Activated CD4-positive, alpha-beta T cell treated with anti-CD3 and anti-CD28 coated beads for 36 hours (primary cell): ENCODE data around the gene MKLN1. TPM values are rescaled to one million over a fixed set of nuclear protein-coding genes. Genes with fewer than 3 reads are reported as not detected.

ENCODE experiments used
- ATAC-seq: fragments of 200-7000 bp; cut with Tn5 transposase; one replicate; pipeline ENCODE4 v1.10.0; 2021; ENCODE audit warnings: mild to moderate bottlenecking, moderate library complexity
- CTCF ChIA-PET: fragments of 350-600 bp; sonication (Branson Sonifier 250); formaldehyde crosslinking; loops from one replicate; lab custom pipeline; 2021; ENCODE audit warnings: antibody characterized with exemption; lab: Charles Lee
- POLR2A ChIA-PET: fragments of 350-600 bp; sonication (Branson Sonifier 250); formaldehyde crosslinking; loops from one replicate; lab custom pipeline; 2021; ENCODE audit warnings: antibody characterized with exemption, inconsistent platforms; lab: Charles Lee
- DNase-seq: peaks from one replicate; pipeline ENCODE4 v3.0.0-alpha.2; 2020
- H3K27ac Mint-ChIP-seq: one replicate; pipeline ENCODE4 v1.8.0; 2021; ENCODE audit warnings: mixed read lengths
- H3K27me3 Mint-ChIP-seq: one replicate; pipeline ENCODE4 v1.8.0; 2021; ENCODE audit warnings: mixed read lengths
- H3K36me3 Mint-ChIP-seq: one replicate; pipeline ENCODE4 v1.8.0; 2021; ENCODE audit warnings: low read depth, mixed read lengths
- H3K4me1 Mint-ChIP-seq: one replicate; pipeline ENCODE4 v1.8.0; 2021; ENCODE audit warnings: mixed read lengths
- H3K4me3 Mint-ChIP-seq: one replicate; pipeline ENCODE4 v1.8.0; 2021; ENCODE audit warnings: mild to moderate bottlenecking, moderate library complexity, mixed read lengths
- H3K9me3 Mint-ChIP-seq: one replicate; pipeline ENCODE4 v1.8.0; 2021; ENCODE audit warnings: low read depth, mixed read lengths
- intact Hi-C, 2 experiments: fragments of 100-400 bp; cut with DNase I in 1 of 2; cut with micrococcal nuclease in 1 of 2; formaldehyde crosslinking; loops; one replicate each; pipeline versions ENCODE4 v1.14.2 to v1.15.1; 2022 to 2024; cut with DNase I, micrococcal nuclease
- total RNA-seq, 2 experiments: library from RNA; stranded (reverse); gene quantifications; one replicate each; pipeline ENCODE4 v1.2.3, GENCODE V29; 2021

MKLN1 gene
- total RNA-seq, result 10 to 100 TPM; 40.1 to 42.9 TPM

DNA sequence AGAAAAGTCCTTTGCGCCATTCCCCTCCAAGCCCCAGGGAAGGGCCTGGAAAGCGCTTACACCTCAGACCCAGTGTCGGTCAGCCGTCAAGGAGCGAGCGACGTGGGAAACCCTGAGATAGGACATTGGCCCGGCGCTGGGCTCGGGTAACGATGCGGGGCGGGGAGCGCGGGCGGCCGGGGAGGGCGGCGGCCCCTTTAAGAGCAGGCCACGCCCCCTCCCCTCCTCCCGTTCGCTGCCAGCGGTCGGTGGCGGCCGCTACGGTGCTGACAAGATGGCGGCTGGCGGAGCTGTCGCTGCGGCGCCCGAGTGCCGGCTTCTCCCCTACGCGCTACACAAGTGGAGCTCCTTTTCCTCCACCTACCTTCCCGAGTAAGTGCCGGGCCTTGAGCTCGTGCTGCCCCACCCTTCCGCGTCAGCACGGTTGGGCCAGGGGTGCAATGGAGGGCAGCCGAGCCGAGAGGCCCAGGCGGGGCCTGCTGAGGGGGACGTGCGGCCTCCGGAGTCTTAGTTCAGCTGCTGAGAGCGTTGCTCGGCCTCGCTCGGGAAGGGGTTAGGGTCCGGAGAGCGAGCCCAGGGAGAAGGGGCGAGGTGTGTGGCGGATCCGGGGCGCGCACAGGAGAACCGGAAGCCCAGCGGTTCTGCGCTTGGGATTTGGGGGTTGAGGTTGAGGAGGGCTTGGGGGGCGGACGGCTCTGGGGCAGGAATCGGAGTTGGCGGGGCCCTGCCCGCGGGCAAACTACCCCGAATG lies at the start of gene MKLN1:
MKLN1 (plus strand) TSS at position 251 of the 751 bp plus-strand sequence; CDS start at position 275, 24 bp downstream.
- ATAC-seq, result peak; percentile 94
- ChIA-PET CTCF (interaction anchor here (0.6 to 1.5 kb wide), 9 partner anchors 9 to 144 kb away, joined by 3 to 6 read pairs (median 4); no protein-coding TSS in a partner anchor), POLR2A (interaction anchor here (0.6 to 1.3 kb wide), 4 partner anchors 31 to 218 kb away, joined by 3 to 6 read pairs (median 4); no protein-coding TSS in a partner anchor)
- H3K4me3 Mint-ChIP-seq, result peak within 1 kb of the TSS; percentile 94
- no peaks in the 10 kb centered on the region for H3K36me3 Mint-ChIP-seq
- no peaks in the 10 kb centered on the region for H3K9me3 Mint-ChIP-seq
- H3K4me1 Mint-ChIP-seq, result peaks cover 60% of the 10 kb centered on the region
- intact Hi-C loops, result loop anchor here (1.0 to 5.0 kb wide), 11 partner anchors 41 to 886 kb away; partner anchors contain the start of genes CEP41 (in 1 of the 2) and COPG2 (in 1 of the 2)
- peak within 1 kb of the TSS; percentile 97 for H3K27ac Mint-ChIP-seq
- peak; percentile 95 for DNase-seq
- H3K27me3 Mint-ChIP-seq, result no peaks in the 10 kb centered on the region

DNA sequence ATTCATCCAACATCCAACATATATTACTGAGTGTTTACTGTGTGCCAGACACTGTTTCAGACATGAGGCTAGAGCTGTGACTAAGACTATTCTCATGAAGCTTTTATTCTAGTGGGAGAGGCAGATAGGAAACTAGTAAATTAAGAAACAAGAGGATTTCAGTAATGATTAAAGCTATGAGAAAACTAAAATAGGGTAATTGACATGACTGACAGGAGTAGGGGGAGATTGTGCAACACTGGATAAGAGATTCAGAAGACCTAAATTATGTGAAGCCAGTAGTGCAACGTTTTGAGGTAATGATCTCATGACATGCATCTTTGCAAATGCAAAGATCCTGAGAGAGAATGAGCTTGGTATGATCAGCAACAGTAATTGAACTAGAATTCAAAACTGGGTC lies 48.6 kb upstream of the MKLN1 start:
- H3K27ac Mint-ChIP-seq, result no peak overlapping the region
- no peaks in the 10 kb centered on the region for H3K27me3 Mint-ChIP-seq
- no peak for ATAC-seq
- POLR2A ChIA-PET, result no interaction called here
- DNase-seq, result no peak
- H3K4me1 Mint-ChIP-seq, result no peaks in the 10 kb centered on the region
- CTCF ChIA-PET, result interaction anchor here (0.6 to 1.1 kb wide), 3 partner anchors 14 to 218 kb away, joined by 3 read pairs; no protein-coding TSS in a partner anchor
- no peaks in the 10 kb centered on the region for H3K9me3 Mint-ChIP-seq
- no peaks in the 10 kb centered on the region for H3K36me3 Mint-ChIP-seq
- no peak overlapping the region for H3K4me3 Mint-ChIP-seq
- intact Hi-C loops, result no loop called here

DNA sequence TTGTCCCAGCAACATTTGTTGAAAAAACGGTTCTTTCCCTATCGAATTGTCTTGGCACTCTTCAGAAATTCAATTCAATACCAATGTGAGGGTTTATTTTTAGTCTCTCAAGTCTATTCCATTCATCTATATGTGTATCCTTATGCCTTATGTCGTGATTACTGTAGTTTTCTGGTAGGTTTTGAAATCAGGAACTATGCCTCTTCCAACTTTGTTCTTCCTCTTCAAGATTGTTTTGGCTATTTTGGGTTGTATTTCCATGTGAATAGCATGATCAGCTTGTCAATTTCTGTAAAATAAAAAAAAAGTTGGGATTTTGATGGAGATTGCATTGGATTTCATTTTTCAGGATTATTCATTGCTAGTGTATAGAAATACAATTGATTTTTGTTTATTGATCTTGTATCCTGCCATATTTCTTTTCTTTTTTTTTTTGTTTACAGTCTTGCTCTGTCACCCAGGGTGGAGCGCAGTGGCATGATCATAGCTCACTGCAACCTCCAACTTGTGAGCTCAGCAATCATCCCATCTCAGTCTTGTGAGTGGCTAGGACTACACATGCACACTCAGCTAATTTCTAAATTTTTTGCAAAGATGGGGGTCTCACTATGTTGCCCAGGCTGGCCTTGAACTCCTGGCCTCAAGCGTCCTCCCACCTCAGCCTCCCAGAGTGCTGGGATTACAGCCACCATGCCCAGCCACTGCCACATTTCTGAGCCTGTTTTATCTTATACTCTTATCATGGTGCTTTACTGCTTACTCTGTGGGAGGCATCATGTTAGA lies 46.2 kb upstream of the MKLN1 start:
- no peak overlapping the region for H3K4me3 Mint-ChIP-seq
- no peak for ATAC-seq
- ChIA-PET POLR2A (interaction anchor here (0.7 kb wide), 1 partner anchor 192 kb away, joined by 6 read pairs; no protein-coding TSS in a partner anchor), CTCF (interaction anchor here (0.6 to 1.2 kb wide), 3 partner anchors 18 to 224 kb away, joined by 3 to 4 read pairs (median 3); no protein-coding TSS in a partner anchor)
- DNase-seq, result no peak
- H3K27ac Mint-ChIP-seq, result no peak overlapping the region
- no peaks in the 10 kb centered on the region for H3K9me3 Mint-ChIP-seq
- H3K36me3 Mint-ChIP-seq, result no peaks in the 10 kb centered on the region
- H3K27me3 Mint-ChIP-seq, result no peaks in the 10 kb centered on the region
- intact Hi-C loops, result no loop called here
- no peaks in the 10 kb centered on the region for H3K4me1 Mint-ChIP-seq

DNA sequence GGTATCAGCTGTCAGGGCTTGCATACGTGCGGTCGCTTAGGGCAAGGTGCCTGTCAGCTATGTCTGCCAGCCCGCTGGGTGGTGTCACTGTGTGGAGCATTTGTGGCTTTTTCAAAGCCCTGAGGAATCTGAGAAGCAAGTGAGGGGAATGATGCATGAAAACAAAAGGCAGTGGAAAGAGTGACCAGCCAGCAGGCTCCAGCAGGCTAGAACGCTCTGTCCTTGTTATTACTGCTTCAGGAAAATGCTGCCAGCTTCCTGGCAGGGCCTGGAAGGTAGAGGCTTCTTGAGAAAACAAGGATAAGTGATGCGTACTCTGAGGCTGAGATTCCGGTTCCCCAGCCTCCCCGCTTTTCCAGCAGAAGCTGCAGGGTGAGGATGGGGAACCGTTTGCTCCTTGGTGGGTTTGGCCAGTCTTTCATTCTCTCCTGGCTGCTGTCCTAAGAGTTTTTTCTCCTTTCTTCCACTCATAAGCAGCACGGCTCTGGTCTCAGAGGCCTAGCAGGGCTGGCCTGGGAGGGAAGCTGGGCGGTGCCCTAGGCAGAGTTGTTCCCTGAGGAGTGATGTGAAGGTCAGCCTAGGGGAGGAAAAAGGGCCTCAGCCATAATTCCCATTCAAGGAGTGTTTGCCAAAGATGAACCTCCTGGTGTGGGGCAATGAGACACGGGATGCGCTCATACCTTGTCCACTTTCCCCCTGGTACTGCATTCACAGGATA lies 42.8 kb upstream of the MKLN1 start:
- DNase-seq, result no peak
- Mint-ChIP-seq H3K36me3 (no peaks in the 10 kb centered on the region), H3K9me3 (peaks cover 7% of the 10 kb centered on the region), H3K27me3 (no peaks in the 10 kb centered on the region), H3K4me1 (no peaks in the 10 kb centered on the region), H3K27ac (no peak overlapping the region), H3K4me3 (no peak overlapping the region)
- ChIA-PET POLR2A (no interaction called here), CTCF (no interaction called here)
- ATAC-seq, result no peak
- intact Hi-C loops, result no loop called here

DNA sequence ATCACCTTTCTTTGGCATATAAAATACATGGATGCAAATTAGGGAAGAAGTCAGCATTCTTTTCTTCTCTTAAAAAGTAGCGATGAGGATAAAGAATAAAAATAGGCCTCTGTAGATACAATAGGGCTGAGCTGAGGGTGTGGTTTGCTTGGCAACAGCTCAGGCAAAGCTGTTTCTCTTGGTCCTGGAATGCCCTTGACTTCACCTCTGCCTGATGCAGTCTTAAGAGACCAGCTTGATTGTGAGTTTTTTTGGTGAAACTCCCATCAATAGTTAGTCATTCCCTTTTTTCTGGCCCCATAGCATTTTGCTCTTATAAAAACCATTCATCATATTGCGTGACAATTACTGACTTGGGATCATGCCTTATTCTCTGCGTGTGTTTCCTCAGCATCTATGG lies 42.1 kb upstream of the MKLN1 start:
- no peaks in the 10 kb centered on the region for H3K27me3 Mint-ChIP-seq
- DNase-seq, result no peak
- H3K9me3 Mint-ChIP-seq, result peaks cover 7% of the 10 kb centered on the region
- H3K4me1 Mint-ChIP-seq, result no peaks in the 10 kb centered on the region
- intact Hi-C loops, result no loop called here
- H3K36me3 Mint-ChIP-seq, result no peaks in the 10 kb centered on the region
- CTCF ChIA-PET, result no interaction called here
- H3K27ac Mint-ChIP-seq, result no peak overlapping the region
- no peak for ATAC-seq
- POLR2A ChIA-PET, result no interaction called here
- no peak overlapping the region for H3K4me3 Mint-ChIP-seq

DNA sequence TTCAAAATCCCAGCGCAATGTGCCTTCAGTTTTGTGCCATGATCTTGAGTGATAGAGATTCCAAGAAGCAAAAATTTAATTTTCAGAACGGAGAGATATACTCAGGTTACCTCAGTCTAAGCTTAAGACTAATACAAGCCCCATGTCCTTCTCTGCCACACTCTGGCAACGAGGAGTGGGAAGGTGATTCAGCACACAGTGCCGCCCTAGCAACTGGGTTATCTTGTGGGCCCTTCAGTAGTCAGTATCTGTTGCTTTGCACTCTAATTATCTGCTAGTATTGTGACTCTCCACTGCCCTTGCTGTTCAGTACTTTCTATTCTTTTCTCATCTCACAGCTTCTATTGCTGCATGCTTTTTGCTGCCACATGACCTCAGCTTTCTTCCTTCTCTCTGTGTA lies 39.2 kb upstream of the MKLN1 start:
- no peaks in the 10 kb centered on the region for H3K36me3 Mint-ChIP-seq
- DNase-seq (no peak), ATAC-seq (no peak)
- CTCF ChIA-PET, result no interaction called here
- peaks cover 7% of the 10 kb centered on the region for H3K9me3 Mint-ChIP-seq
- no peak overlapping the region for H3K27ac Mint-ChIP-seq
- no peaks in the 10 kb centered on the region for H3K27me3 Mint-ChIP-seq
- POLR2A ChIA-PET, result no interaction called here
- intact Hi-C loops, result no loop called here
- no peaks in the 10 kb centered on the region for H3K4me1 Mint-ChIP-seq
- H3K4me3 Mint-ChIP-seq, result no peak overlapping the region

DNA sequence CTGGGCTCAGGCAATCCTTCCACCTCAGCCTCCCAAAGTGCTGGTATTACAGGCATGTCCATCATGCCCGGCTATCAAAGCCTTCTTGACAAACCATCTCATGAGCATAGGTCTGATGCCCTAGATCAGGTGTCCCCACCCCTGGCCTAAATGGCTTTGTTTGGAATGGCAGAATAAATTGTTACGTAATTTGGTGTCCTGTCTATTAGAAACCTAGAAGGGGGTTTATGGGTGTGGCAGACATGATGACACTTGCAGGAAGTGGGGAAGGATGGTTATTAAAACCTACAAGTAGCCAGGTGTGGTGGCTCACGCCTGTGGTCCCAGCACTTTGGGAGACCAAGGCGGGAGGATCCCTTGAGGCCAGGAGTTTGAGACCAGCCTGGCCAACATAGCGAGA lies 38.6 kb upstream of the MKLN1 start:
- DNase-seq (no peak), ATAC-seq (no peak)
- Mint-ChIP-seq H3K4me1 (no peaks in the 10 kb centered on the region), H3K27ac (no peak overlapping the region), H3K36me3 (no peaks in the 10 kb centered on the region), H3K27me3 (no peaks in the 10 kb centered on the region), H3K4me3 (no peak overlapping the region), H3K9me3 (peaks cover 7% of the 10 kb centered on the region)
- intact Hi-C loops, result no loop called here
- ChIA-PET CTCF (no interaction called here), POLR2A (no interaction called here)

DNA sequence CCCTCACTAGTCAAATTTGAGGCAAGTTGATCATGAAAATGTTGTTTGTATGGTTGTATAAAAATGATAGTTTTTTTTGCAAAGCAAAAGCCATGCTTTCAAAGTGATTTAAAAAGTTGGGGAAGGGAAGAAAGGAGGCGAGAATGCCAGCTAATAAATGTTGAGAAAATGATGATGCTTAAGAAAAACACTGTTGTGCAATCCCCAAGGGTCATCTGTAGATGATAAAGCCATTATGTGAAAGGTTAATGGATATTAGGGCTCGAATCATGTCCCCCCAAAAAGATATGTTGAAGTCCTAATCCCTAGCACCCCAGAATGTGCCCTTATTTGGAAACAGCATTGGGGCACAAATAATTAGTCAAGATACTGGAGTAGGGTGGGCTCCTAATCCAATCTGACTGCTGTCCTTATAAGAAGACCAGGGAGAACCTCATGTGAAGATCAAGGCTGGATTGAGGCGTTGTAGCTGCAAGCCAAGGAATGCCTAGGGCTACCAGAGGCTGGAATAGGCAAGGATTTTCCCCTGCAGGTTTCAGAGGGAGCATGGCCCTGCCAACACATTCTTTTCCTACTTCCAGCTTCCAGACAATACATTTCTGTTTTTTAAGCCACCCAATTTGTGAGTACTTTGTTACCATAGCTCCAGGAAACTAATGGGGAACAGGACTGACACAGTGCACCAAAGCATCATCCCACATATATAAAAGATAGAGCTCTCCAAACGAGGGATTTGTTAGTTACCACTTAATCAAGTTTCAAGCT lies 35.4 kb upstream of the MKLN1 start:
- CTCF ChIA-PET, result interaction anchor here (0.9 to 1.2 kb wide), 2 partner anchors 20 to 141 kb away, joined by 3 read pairs; no protein-coding TSS in a partner anchor
- Mint-ChIP-seq H3K27me3 (no peaks in the 10 kb centered on the region), H3K36me3 (no peaks in the 10 kb centered on the region), H3K9me3 (peaks cover 7% of the 10 kb centered on the region), H3K4me1 (no peaks in the 10 kb centered on the region), H3K4me3 (no peak overlapping the region), H3K27ac (no peak overlapping the region)
- POLR2A ChIA-PET, result interaction anchor here (0.6 kb wide), 1 partner anchor 9 kb away, joined by 3 read pairs; no protein-coding TSS in a partner anchor
- no peak for DNase-seq
- intact Hi-C loops, result no loop called here
- no peak for ATAC-seq

DNA sequence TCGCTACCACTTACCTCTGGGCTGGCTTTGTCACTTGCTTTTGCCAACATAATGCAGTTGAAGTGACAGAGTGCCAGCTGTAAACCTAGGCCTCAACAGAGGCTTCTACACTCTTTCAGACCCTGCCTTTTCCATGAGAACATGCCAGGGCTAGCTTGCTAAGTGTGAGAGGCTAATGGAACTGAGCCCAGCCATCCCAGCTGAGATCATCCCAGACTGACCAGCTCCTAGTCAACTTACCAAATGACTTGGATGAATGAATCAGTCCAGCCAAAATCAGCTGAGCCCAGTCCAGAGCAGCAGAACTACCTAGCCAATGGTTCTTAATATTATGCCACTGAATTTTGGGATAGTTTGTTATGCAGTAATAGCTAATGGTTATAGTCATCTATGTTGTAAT lies 34.7 kb upstream of the MKLN1 start:
- DNase-seq (no peak), ATAC-seq (no peak)
- Mint-ChIP-seq H3K9me3 (no peaks in the 10 kb centered on the region), H3K4me1 (no peaks in the 10 kb centered on the region), H3K4me3 (no peak overlapping the region), H3K27ac (no peak overlapping the region), H3K36me3 (no peaks in the 10 kb centered on the region), H3K27me3 (no peaks in the 10 kb centered on the region)
- intact Hi-C loops, result no loop called here
- POLR2A ChIA-PET, result no interaction called here
- CTCF ChIA-PET, result interaction anchor here (0.9 to 1.2 kb wide), 2 partner anchors 19 to 142 kb away, joined by 3 read pairs; no protein-coding TSS in a partner anchor

DNA sequence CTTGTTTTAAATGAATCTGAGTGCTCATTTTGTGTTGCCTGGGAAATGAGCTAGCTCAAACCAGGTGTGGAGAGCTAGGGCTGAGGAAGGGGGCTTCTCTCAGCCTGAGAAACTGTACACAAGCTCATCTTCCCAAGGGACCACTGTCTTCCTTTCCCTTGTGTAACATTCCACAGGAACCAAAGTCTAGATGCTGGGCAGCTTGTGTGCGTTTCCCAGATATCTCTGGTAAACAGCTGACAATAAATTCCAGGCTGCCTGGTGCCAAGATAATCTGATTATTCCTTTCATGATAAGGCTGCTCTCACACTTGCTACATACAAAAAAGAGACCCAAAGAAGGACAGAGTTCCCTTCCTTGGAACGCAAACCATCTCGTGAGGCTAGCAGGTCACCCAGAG lies 33.1 kb upstream of the MKLN1 start:
- H3K27ac Mint-ChIP-seq, result no peak overlapping the region
- H3K9me3 Mint-ChIP-seq, result no peaks in the 10 kb centered on the region
- H3K4me3 Mint-ChIP-seq, result no peak overlapping the region
- DNase-seq (no peak), ATAC-seq (no peak)
- ChIA-PET POLR2A (interaction anchor here (1.0 kb wide), 1 partner anchor 184 kb away, joined by 3 read pairs; no protein-coding TSS in a partner anchor), CTCF (interaction anchor here (0.7 to 1.4 kb wide), 4 partner anchors 9 to 1131 kb away, joined by 3 read pairs; no protein-coding TSS in a partner anchor)
- no peaks in the 10 kb centered on the region for H3K27me3 Mint-ChIP-seq
- intact Hi-C loops, result no loop called here
- no peaks in the 10 kb centered on the region for H3K36me3 Mint-ChIP-seq
- no peaks in the 10 kb centered on the region for H3K4me1 Mint-ChIP-seq
